ENCODE results near the gene SLC25A34. TPM values are rescaled to one million over a fixed set of nuclear protein-coding genes. Genes with fewer than 3 reads are reported as not detected.

SLC25A34 gene
- total RNA-seq, 1 donor from 2014 or later: under 0.01 TPM

DNA sequence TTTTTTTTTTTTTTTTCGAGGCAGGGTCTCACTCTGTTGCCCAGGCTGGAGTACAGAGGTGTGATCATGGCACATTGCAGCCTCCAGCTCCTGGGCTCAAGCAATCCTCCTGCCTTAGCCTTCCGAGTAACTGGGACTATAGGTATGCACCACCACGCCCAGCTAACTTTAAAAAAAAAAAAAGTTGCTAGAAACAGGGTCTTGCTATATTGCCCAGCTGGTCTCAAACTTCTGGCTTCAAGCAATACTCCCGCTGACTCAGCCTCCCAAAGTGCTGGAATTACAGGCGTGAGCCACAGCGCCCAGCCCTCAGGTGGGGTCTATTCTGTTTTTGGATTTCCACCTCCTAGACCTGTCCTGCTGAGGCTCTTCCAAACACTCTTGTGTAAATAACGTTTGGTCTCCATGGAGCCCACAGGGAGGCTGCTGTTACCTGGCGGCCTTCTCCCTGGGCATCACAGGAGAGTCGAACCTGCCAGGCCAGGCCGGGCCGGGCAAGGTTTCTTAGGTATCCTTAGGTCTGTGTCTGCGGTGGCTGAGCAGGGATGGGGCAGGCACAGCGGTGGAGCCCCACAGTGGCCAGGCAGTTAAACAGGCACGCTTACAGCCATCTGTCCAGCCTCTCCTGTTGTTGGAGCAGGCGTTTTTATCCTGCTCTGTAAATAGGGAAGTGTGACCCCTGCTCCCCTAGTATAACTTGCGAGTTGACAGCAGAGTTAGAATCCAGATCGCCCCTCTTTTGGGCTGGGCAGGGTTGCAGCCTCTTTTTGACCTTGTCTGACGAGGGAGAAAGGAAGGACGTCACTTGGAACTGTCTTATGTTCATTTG, 33.1 kb upstream of the SLC25A34 start:
- no peak overlapping the region for H3K4me3 ChIP-seq (ENCODE audit: low read depth, low read length)
- no peaks in the 10 kb centered on the region for H3K27me3 ChIP-seq (ENCODE audit: control insufficient read depth, insufficient read depth, low read length)
- TF ChIP-seq, protein P1, sequence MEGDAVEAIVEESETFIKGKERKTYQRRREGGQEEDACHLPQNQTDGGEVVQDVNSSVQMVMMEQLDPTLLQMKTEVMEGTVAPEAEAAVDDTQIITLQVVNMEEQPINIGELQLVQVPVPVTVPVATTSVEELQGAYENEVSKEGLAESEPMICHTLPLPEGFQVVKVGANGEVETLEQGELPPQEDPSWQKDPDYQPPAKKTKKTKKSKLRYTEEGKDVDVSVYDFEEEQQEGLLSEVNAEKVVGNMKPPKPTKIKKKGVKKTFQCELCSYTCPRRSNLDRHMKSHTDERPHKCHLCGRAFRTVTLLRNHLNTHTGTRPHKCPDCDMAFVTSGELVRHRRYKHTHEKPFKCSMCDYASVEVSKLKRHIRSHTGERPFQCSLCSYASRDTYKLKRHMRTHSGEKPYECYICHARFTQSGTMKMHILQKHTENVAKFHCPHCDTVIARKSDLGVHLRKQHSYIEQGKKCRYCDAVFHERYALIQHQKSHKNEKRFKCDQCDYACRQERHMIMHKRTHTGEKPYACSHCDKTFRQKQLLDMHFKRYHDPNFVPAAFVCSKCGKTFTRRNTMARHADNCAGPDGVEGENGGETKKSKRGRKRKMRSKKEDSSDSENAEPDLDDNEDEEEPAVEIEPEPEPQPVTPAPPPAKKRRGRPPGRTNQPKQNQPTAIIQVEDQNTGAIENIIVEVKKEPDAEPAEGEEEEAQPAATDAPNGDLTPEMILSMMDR (IDR thresholded peaks at IDR 0.05; ENCODE audit: insufficient read depth, low read length, severe bottlenecking): peak; percentile 35
- FAIRE-seq: no peak
- peak; percentile 31 for DNase-seq (ENCODE audit: low read depth)
- H3K36me3 ChIP-seq (ENCODE audit: control insufficient read depth, insufficient read depth, low read length): peaks cover 10% of the 10 kb centered on the region

DNA sequence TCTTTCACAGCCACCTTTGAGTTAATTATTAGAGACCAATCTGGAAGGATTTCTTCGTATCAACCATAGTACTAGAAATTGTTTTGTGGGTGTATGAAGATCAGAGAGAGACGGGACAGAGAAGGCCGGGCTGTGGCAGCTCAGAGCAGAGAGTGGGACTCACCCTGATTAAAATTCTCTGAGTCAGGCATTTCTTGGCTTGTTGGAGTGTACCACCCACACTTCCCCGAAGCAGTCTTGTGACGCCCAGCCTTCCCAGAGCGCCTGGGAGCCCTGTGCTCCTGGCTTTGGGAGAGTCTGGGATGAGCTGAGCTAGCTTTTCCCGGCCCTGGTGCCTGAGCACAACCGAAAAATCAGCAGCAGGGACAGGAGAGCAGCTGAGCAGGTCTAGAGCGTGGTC, 32.5 kb upstream of the SLC25A34 start:
- DNase-seq (ENCODE audit: low read depth): peak; percentile 79
- no peaks in the 10 kb centered on the region for H3K27me3 ChIP-seq (ENCODE audit: control insufficient read depth, insufficient read depth, low read length)
- FAIRE-seq: no peak
- H3K4me3 ChIP-seq (ENCODE audit: low read depth, low read length): no peak overlapping the region
- peaks cover 10% of the 10 kb centered on the region for H3K36me3 ChIP-seq (ENCODE audit: control insufficient read depth, insufficient read depth, low read length)
- TF ChIP-seq, protein P1 (IDR thresholded peaks at IDR 0.05; ENCODE audit: insufficient read depth, low read length, severe bottlenecking): no peak

DNA sequence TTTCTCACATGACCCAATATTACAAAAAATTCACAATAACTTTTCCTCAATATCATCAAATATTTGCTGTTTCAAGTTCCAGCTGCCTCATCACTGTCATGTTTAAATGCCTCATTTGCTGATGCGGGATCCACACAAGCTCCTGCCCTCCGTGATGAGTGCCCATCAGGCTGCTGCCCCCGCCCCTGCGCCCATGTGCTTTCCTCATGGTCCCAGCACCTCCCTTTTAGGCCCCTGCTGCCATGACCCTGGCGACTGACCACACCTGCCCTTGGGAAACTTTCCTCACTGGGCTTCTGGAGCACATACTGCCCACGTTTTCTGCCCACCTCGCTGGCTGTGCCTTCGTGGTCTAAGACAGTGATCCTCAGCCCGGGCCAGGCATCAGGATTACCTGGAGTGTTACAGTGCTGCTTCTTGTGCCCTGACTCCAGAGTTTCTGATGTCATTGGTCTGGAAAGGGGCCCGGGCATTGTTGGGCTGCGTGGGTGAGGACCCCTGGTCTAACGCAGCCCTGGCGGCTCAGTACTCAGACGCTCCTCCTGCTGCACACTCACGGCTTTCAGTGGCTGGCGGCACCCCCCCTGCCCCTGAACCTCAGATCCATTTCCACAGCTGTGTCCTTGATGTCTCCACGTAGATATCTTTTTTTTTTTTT, 31.4 kb upstream of the SLC25A34 start:
- Histone ChIP-seq H3K27me3 (ENCODE audit: control insufficient read depth, insufficient read depth, low read length) (no peaks in the 10 kb centered on the region), H3K36me3 (ENCODE audit: control insufficient read depth, insufficient read depth, low read length) (peaks cover 10% of the 10 kb centered on the region)
- no peak for FAIRE-seq

DNA sequence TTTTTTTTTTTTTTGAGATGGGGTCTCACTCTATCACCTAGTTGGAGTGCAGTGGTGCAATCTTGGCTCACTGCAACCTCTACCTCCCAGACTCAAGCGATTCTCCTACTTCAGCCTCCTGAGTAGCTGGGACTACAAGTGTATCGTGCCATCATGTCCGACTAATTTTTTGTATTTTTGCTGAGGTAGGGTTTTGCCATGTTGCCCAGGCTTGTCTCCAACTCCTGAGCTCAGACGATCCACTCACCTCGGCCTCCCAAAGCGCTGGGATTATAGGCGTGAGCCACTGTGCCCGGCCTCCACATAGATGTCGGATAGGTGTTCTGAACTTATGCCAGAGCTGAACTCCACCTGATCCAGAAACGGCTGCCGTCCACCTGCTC, 30.9 kb upstream of the SLC25A34 start:
- no peak overlapping the region for H3K4me3 ChIP-seq (ENCODE audit: low read depth, low read length)
- peaks cover 10% of the 10 kb centered on the region for H3K36me3 ChIP-seq (ENCODE audit: control insufficient read depth, insufficient read depth, low read length)
- DNase-seq (ENCODE audit: low read depth) (no peak), FAIRE-seq (no peak)
- TF ChIP-seq, protein P1 (IDR thresholded peaks at IDR 0.05; ENCODE audit: insufficient read depth, low read length, severe bottlenecking): no peak
- H3K27me3 ChIP-seq (ENCODE audit: control insufficient read depth, insufficient read depth, low read length): no peaks in the 10 kb centered on the region

More for the DNA sequence above, 31.4 kb upstream of the SLC25A34 start:
- TF ChIP-seq, protein P1 (IDR thresholded peaks at IDR 0.05; ENCODE audit: insufficient read depth, low read length, severe bottlenecking): no peak
- DNase-seq (ENCODE audit: low read depth): no peak
- H3K4me3 ChIP-seq (ENCODE audit: low read depth, low read length): no peak overlapping the region

DNA sequence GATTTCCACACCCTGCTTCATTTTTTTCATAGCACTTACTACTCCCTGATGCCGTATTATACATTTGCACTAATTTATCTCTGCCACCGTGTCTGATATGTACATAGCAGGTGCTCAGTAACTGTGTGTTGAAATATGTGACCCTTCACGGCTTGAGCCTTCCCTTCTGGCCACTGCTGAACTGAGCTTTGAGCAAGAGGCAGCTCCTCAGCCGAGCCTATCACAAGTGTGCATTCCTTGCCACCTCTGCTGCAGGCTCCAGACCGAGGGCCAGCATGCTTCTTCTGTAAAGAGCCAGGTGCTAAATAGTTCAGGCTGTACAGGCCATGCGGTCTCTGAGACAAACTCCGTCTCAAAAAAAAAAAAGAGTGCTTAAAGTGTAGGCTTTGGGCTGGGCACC, 29.3 kb upstream of the SLC25A34 start:
- FAIRE-seq: no peak
- TF ChIP-seq, protein P1 (IDR thresholded peaks at IDR 0.05; ENCODE audit: insufficient read depth, low read length, severe bottlenecking): no peak
- no peak for DNase-seq (ENCODE audit: low read depth)
- H3K27me3 ChIP-seq (ENCODE audit: control insufficient read depth, insufficient read depth, low read length): no peaks in the 10 kb centered on the region
- no peak overlapping the region for H3K4me3 ChIP-seq (ENCODE audit: low read depth, low read length)
- H3K36me3 ChIP-seq (ENCODE audit: control insufficient read depth, insufficient read depth, low read length): peaks cover 8% of the 10 kb centered on the region

All from bronchial epithelial cell (primary cell).